B cell (primary cell): ENCODE measurements around the gene SLC44A4. TPM values are rescaled to one million over a fixed set of nuclear protein-coding genes. Genes with fewer than 3 reads are reported as not detected.

Experiments used
- ATAC-seq: fragments of 200-7000 bp; cut with Tn5 transposase; one replicate; pipeline ENCODE4 v1.10.0; 2021; ENCODE audit warnings: low read depth, mild to moderate bottlenecking, moderate number of reproducible peaks, moderate library complexity
- CTCF ChIA-PET: fragments of 350-600 bp; sonication (Branson Sonifier 250); formaldehyde crosslinking; loops from one replicate; lab custom pipeline; 2021; ENCODE audit warnings: antibody characterized with exemption, inconsistent platforms; lab: Charles Lee
- POLR2A ChIA-PET: fragments of 350-600 bp; sonication (Branson Sonifier 250); formaldehyde crosslinking; loops from one replicate; lab custom pipeline; 2021; ENCODE audit warnings: antibody characterized with exemption; lab: Charles Lee
- DNase-seq: peaks from one replicate; pipeline ENCODE4 v3.0.0; 2013
- H2AFZ ChIP-seq: 2 replicates; pipeline ENCODE4 v1.6.1; 2012; ENCODE audit warnings: mild to moderate bottlenecking, low read depth, low read length; ENCODE audit not compliant: insufficient read depth, poor library complexity, severe bottlenecking
- H3K27ac ChIP-seq, 2 donors: 1 replicate in 1 of 2; 2 replicates in 1 of 2; pipeline ENCODE4 v1.5.1; 2012 to 2013; ENCODE audit warnings: low read length in 2 of 2, mild to moderate bottlenecking in 2 of 2, moderate library complexity in 1 of 2
- H3K27me3 ChIP-seq, 4 experiments: fragments of 200-600 bp in 1 of 4; sonication (generic) in 1 of 4; replicated peaks in 1 of 4; 1 replicate in 2 of 4; 2 replicates in 2 of 4; pipeline versions ENCODE4 v1.6.1 to v1.7.0; 2013 to 2016; ENCODE audit warnings: low read length in 3 of 4, mild to moderate bottlenecking in 2 of 4, mixed read lengths in 1 of 4, moderate library complexity in 1 of 4; ENCODE audit not compliant: insufficient read depth in 4 of 4, control insufficient read depth in 3 of 4; ENCODE audit errors: control extremely low read depth in 1 of 4
- H3K36me3 ChIP-seq, 2 experiments: replicated peaks in 1 of 2; 1 replicate in 1 of 2; 2 replicates in 1 of 2; pipeline versions ENCODE4 v1.6.1 to v1.7.1; 2013; ENCODE audit warnings: low read length in 1 of 2; ENCODE audit not compliant: insufficient read depth in 2 of 2, control insufficient read depth in 1 of 2; ENCODE audit errors: control extremely low read depth in 1 of 2, extremely low read depth in 1 of 2
- H3K4me1 ChIP-seq, 2 donors: fragments of 200-600 bp in 1 of 2; sonication (generic) in 1 of 2; 1 replicate in 1 of 2; 2 replicates in 1 of 2; pipeline versions ENCODE4 v1.5.1 to v1.6.1; 2013 to 2017; ENCODE audit warnings: low read length in 2 of 2; ENCODE audit not compliant: control insufficient read depth in 2 of 2, insufficient read depth in 2 of 2
- H3K4me2 ChIP-seq: replicated peaks from 2 replicates; pipeline ENCODE3; 2012; ENCODE audit warnings: mild to moderate bottlenecking, low read depth, low read length; ENCODE audit not compliant: poor library complexity, severe bottlenecking
- H3K4me3 ChIP-seq, 5 experiments: fragments of 200-600 bp in 1 of 5; sonication (generic) in 1 of 5; 1 replicate in 3 of 5; 2 replicates in 2 of 5; pipeline versions ENCODE4 v1.5.1 to v1.7.0; 2011 to 2016; ENCODE audit warnings: low read length in 4 of 5, mild to moderate bottlenecking in 4 of 5, low read depth in 2 of 5, control low read depth in 1 of 5, moderate library complexity in 1 of 5; ENCODE audit not compliant: insufficient read depth in 1 of 5; ENCODE audit errors: control extremely low read depth in 1 of 5, extremely low read depth in 1 of 5
- H3K79me2 ChIP-seq: fragments of 200-600 bp; sonication (generic); one replicate; pipeline ENCODE4 v1.6.0; 2016; ENCODE audit warnings: low read length; ENCODE audit not compliant: control insufficient read depth, insufficient read depth
- H3K9ac ChIP-seq: fragments of 200-600 bp; sonication (generic); 2 replicates; pipeline ENCODE4 v1.6.1; 2017; ENCODE audit warnings: mild to moderate bottlenecking, low read length, moderate library complexity
- H3K9me3 ChIP-seq, 3 donors: one replicate each; pipeline versions ENCODE4 v1.6.1 to v1.7.1; 2013; ENCODE audit warnings: low read length in 2 of 3; ENCODE audit not compliant: control insufficient read depth in 2 of 3, insufficient read depth in 1 of 3; ENCODE audit errors: control extremely low read depth in 1 of 3
- H4K20me1 ChIP-seq: 2 replicates; pipeline ENCODE4 v1.6.0; 2012; ENCODE audit warnings: mild to moderate bottlenecking, low read length; ENCODE audit not compliant: insufficient read depth, control insufficient read depth, poor library complexity, severe bottlenecking
- H3K27ac Mint-ChIP-seq: one replicate; pipeline ENCODE4 v1.8.0; 2021; ENCODE audit warnings: mixed read lengths
- H3K27me3 Mint-ChIP-seq: one replicate; pipeline ENCODE4 v1.8.0; 2021; ENCODE audit warnings: mixed read lengths
- H3K4me1 Mint-ChIP-seq: one replicate; pipeline ENCODE4 v1.8.0; 2021; ENCODE audit warnings: mixed read lengths
- H3K4me3 Mint-ChIP-seq: one replicate; pipeline ENCODE4 v1.8.0; 2021; ENCODE audit warnings: mixed read lengths
- H3K9me3 Mint-ChIP-seq: one replicate; pipeline ENCODE4 v1.8.0; 2022; ENCODE audit warnings: mixed read lengths; ENCODE audit not compliant: insufficient read depth
- CTCF ChIP-seq: fragments of 200-600 bp; IDR thresholded peaks from one replicate; pipeline ENCODE4 v1.8.0; 2022; ENCODE audit warnings: antibody characterized with exemption, mild to moderate bottlenecking
- EZH2 ChIP-seq: IDR thresholded peaks from 2 replicates; pipeline ENCODE4 v1.6.1; 2012; ENCODE audit warnings: borderline replicate concordance, low read depth, mild to moderate bottlenecking, moderate library complexity, low read length; ENCODE audit not compliant: insufficient read depth, poor library complexity, severe bottlenecking
- WGBS: methylation state at CpG from one replicate; pipeline ENCODE4 v1.1.5; 2013; ENCODE audit warnings: missing lambda C conversion rate; ENCODE audit not compliant: insufficient coverage; 5-methylcytosine and 5-hydroxymethylcytosine counted together
- intact Hi-C: fragments of 100-400 bp; cut with micrococcal nuclease; formaldehyde crosslinking; loops from one replicate; pipeline ENCODE4 v1.10.0; 2022
- polyA plus RNA-seq: library from polyadenylated mRNA; depleted of rRNA; stranded (reverse); fragments of >200 nt; gene quantifications from 2 replicates; pipeline ENCODE4 v1.2.3, GENCODE V29; 2012
- total RNA-seq, 2 donors: library from RNA; stranded (reverse); fragments of 120-200 nt in 1 of 2; gene quantifications; 1 replicate in 1 of 2; 2 replicates in 1 of 2; pipeline versions ENCODE4 v1.2.3 to v1.2.4, GENCODE V29; 2013 to 2022

Gene SLC44A4
- total and polyA plus RNA-seq, 2 donors (not counting 1 experiment from before 2014, with no cell fraction given): not detected

DNA sequence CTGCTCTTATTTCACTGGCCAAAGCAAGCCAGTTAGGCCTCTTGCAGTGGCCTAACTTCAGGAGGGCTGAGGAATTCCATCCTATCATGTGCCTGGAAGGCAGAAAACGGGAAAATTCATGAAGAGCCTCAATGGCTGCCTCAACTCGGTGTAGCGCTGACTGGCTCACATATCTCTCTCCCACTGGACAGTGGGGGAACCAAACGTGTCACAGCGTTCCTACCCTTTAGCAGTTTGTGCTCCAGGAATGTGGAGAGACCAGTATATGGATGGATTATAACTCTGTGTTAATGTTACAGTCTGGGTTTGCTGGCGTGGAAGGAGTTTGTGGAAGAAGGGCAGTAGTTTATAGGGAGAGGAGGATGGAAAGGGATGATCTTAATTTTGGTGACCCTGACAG lies 37.0 kb upstream of the SLC44A4 start:
- Histone ChIP-seq H3K27ac (no peak overlapping the region), H3K4me2 (no peak overlapping the region), H4K20me1 (no peaks in the 10 kb centered on the region), H3K27me3 (no peaks in the 10 kb centered on the region), H3K9me3 (no peaks in the 10 kb centered on the region), H2AFZ (no peak overlapping the region), H3K36me3 (no peaks in the 10 kb centered on the region), H3K79me2 (no peaks in the 10 kb centered on the region), H3K4me1 (no peaks in the 10 kb centered on the region), H3K4me3 (no peak overlapping the region), H3K9ac (no peak overlapping the region)
- ChIA-PET CTCF (interaction anchor here (1.3 kb wide), 1 partner anchor 26 kb away, joined by 4 read pairs; no protein-coding TSS in a partner anchor), POLR2A (no interaction called here)
- no peak overlapping the region for H3K27ac Mint-ChIP-seq
- H3K9me3 Mint-ChIP-seq: no peaks in the 10 kb centered on the region
- ATAC-seq (no peak), DNase-seq (no peak)
- no peak overlapping the region for H3K4me3 Mint-ChIP-seq
- intact Hi-C loops: no loop called here
- peaks cover 13% of the 10 kb centered on the region for H3K27me3 Mint-ChIP-seq
- WGBS: 94% methylated on average over 3 of the region's 6 CpGs
- TF ChIP-seq EZH2: no peak
- no peak for TF ChIP-seq CTCF
- no peaks in the 10 kb centered on the region for H3K4me1 Mint-ChIP-seq

DNA sequence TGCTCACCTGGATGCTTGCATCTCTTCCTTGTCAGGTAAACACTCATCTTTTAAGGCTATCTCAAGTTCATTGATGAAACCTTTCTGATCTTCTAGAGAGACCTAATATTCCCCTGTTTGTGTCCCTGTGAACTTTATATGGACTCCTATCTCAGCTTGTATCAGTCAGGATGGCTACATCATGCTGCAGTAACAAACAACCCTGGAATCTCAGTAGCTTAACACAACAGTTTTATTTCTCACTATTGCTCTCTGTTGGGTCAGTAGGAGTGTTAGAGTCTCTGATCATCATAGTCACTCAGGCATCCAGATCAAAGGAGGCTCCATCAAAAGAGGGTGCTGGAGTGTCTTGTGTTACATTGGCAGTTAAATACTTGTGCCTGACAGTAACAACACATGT lies 36.6 kb upstream of the SLC44A4 start:
- no peak overlapping the region for H2AFZ ChIP-seq
- DNase-seq (no peak), ATAC-seq (no peak)
- no peaks in the 10 kb centered on the region for H4K20me1 ChIP-seq
- H3K4me2 ChIP-seq: no peak overlapping the region
- Mint-ChIP-seq H3K4me3 (no peak overlapping the region), H3K9me3 (no peaks in the 10 kb centered on the region), H3K27ac (no peak overlapping the region), H3K27me3 (peaks cover 15% of the 10 kb centered on the region), H3K4me1 (no peaks in the 10 kb centered on the region)
- no peaks in the 10 kb centered on the region for H3K9me3 ChIP-seq
- ChIA-PET POLR2A (no interaction called here), CTCF (interaction anchor here (1.3 kb wide), 1 partner anchor 25 kb away, joined by 4 read pairs; no protein-coding TSS in a partner anchor)
- H3K79me2 ChIP-seq: no peaks in the 10 kb centered on the region
- intact Hi-C loops: no loop called here
- H3K27me3 ChIP-seq: no peaks in the 10 kb centered on the region
- H3K36me3 ChIP-seq: no peaks in the 10 kb centered on the region
- no peak overlapping the region for H3K4me3 ChIP-seq
- no peak overlapping the region for H3K27ac ChIP-seq
- TF ChIP-seq EZH2 (no peak), CTCF (no peak)
- H3K4me1 ChIP-seq: no peaks in the 10 kb centered on the region
- no peak overlapping the region for H3K9ac ChIP-seq
